ENCODE results near the gene ABLIM1. TPM values are rescaled to one million over a fixed set of nuclear protein-coding genes. Genes with fewer than 3 reads are reported as not detected.

Gene ABLIM1
- total and polyA plus RNA-seq, 2 experiments from 2014 or later: 21.9 to 45.1 TPM

DNA sequence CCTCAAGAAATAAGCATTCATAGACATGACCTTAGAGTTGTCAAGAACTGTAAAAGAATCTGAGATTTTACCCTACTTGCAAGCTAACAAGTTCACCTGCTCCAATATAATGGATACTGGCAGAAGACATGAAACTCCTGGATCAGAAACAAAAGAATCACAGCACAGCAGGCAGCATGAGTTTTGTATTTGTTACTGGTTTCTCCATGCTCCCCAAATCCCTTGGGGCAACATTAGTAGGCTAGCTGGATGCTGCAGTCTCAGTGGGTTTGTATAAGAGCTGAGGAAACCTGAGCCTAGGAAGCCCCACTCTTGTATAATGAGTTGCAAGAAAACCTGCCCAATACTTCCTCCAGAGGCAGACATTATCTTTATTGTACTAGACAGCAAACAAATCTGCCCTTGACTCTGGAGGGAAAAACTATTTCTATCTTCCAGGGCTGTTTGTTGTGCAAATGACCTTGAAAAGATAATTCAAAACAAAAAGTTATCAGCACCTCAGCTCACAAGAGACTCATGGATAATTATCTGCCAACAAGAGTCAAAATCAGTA is 64.8 kb downstream of the ABLIM1 start:
- H3K27ac Mint-ChIP-seq: no peak overlapping the region
- Histone ChIP-seq H3K79me2 (replicated peaks; ENCODE audit: insufficient read depth) (no peaks in the 10 kb centered on the region), H3K27ac (ENCODE audit: low read depth) (no peak overlapping the region), H3K4me2 (no peak overlapping the region), H3F3A (replicated peaks; ENCODE audit: low read depth) (no peaks in the 10 kb centered on the region), H3K4me1 (ENCODE audit: insufficient read depth) (no peaks in the 10 kb centered on the region), H3K4me3 (no peak overlapping the region), H3K36me3 (ENCODE audit: insufficient read depth) (no peaks in the 10 kb centered on the region), H4K20me1 (replicated peaks; ENCODE audit: insufficient read depth) (no peaks in the 10 kb centered on the region), H2AFZ (no peak overlapping the region), H3K9me2 (ENCODE audit: insufficient read depth) (peaks cover 7% of the 10 kb centered on the region; the same call in 1 of the 2 replicates), H3K27me3 (ENCODE audit: insufficient read depth) (no peaks in the 10 kb centered on the region)
- TF ChIP-seq, protein P1, sequence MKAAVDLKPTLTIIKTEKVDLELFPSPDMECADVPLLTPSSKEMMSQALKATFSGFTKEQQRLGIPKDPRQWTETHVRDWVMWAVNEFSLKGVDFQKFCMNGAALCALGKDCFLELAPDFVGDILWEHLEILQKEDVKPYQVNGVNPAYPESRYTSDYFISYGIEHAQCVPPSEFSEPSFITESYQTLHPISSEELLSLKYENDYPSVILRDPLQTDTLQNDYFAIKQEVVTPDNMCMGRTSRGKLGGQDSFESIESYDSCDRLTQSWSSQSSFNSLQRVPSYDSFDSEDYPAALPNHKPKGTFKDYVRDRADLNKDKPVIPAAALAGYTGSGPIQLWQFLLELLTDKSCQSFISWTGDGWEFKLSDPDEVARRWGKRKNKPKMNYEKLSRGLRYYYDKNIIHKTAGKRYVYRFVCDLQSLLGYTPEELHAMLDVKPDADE (IDR thresholded peaks at IDR 0.05): no peak
- no peak for TF ChIP-seq ZNF114 (CRISPR knock-in tag; IDR thresholded peaks at IDR 0.05)
- TF ChIP-seq JUNB (IDR thresholded peaks at IDR 0.05; ENCODE audit: unreplicated experiment): no peak
- no peak for TF ChIP-seq STAT1 (IDR thresholded peaks at IDR 0.05; ENCODE audit: unreplicated experiment)
- TF ChIP-seq, protein P2, sequence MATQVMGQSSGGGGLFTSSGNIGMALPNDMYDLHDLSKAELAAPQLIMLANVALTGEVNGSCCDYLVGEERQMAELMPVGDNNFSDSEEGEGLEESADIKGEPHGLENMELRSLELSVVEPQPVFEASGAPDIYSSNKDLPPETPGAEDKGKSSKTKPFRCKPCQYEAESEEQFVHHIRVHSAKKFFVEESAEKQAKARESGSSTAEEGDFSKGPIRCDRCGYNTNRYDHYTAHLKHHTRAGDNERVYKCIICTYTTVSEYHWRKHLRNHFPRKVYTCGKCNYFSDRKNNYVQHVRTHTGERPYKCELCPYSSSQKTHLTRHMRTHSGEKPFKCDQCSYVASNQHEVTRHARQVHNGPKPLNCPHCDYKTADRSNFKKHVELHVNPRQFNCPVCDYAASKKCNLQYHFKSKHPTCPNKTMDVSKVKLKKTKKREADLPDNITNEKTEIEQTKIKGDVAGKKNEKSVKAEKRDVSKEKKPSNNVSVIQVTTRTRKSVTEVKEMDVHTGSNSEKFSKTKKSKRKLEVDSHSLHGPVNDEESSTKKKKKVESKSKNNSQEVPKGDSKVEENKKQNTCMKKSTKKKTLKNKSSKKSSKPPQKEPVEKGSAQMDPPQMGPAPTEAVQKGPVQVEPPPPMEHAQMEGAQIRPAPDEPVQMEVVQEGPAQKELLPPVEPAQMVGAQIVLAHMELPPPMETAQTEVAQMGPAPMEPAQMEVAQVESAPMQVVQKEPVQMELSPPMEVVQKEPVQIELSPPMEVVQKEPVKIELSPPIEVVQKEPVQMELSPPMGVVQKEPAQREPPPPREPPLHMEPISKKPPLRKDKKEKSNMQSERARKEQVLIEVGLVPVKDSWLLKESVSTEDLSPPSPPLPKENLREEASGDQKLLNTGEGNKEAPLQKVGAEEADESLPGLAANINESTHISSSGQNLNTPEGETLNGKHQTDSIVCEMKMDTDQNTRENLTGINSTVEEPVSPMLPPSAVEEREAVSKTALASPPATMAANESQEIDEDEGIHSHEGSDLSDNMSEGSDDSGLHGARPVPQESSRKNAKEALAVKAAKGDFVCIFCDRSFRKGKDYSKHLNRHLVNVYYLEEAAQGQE (IDR thresholded peaks at IDR 0.05; ENCODE audit: unreplicated experiment): no peak
- no peak for TF ChIP-seq CREB1 (CRISPR knock-in tag; IDR thresholded peaks at IDR 0.05; ENCODE audit: low read depth)
- no peak for TF ChIP-seq NANOG (IDR thresholded peaks at IDR 0.05; ENCODE audit: borderline replicate concordance)
- no peak for TF ChIP-seq POLR2AphosphoS5 (IDR thresholded peaks at IDR 0.05; ENCODE audit: low read depth)
- no peak for TF ChIP-seq EZH2 (IDR thresholded peaks at IDR 0.05; ENCODE audit: low read depth, unreplicated experiment)
- ATAC-seq: no peak
- no peaks in the 10 kb centered on the region for H3K36me3 Mint-ChIP-seq (ENCODE audit: low read depth)
- H3K4me3 Mint-ChIP-seq: no peak overlapping the region
- peaks cover 3% of the 10 kb centered on the region for H3K27me3 Mint-ChIP-seq (ENCODE audit: insufficient read depth, low read depth, poor library complexity)
- H3K9me3 Mint-ChIP-seq: no peaks in the 10 kb centered on the region
- no peaks in the 10 kb centered on the region for H3K4me1 Mint-ChIP-seq
- DNase-seq (ENCODE audit: low spot score): no peak

- no peak overlapping the region for H3K4me2 ChIP-seq
- H2AFZ ChIP-seq: no peak overlapping the region
- no peak for DNase-seq (ENCODE audit: low spot score)
- no peak for ATAC-seq
- H3K9me2 ChIP-seq (ENCODE audit: insufficient read depth): peaks cover 7% of the 10 kb centered on the region; the same call in 1 of the 2 replicates
- no peaks in the 10 kb centered on the region for H3F3A ChIP-seq (replicated peaks; ENCODE audit: low read depth)
- Mint-ChIP-seq H3K9me3 (no peaks in the 10 kb centered on the region), H3K4me1 (no peaks in the 10 kb centered on the region), H3K27me3 (ENCODE audit: insufficient read depth, low read depth, poor library complexity) (no peaks in the 10 kb centered on the region), H3K27ac (no peak overlapping the region), H3K36me3 (ENCODE audit: low read depth) (no peaks in the 10 kb centered on the region), H3K4me3 (no peak overlapping the region)
- no peaks in the 10 kb centered on the region for H4K20me1 ChIP-seq (replicated peaks; ENCODE audit: insufficient read depth)
- no peak overlapping the region for H3K27ac ChIP-seq (ENCODE audit: low read depth)
- H3K4me1 ChIP-seq (ENCODE audit: insufficient read depth): no peaks in the 10 kb centered on the region
- H3K79me2 ChIP-seq (replicated peaks; ENCODE audit: insufficient read depth): no peaks in the 10 kb centered on the region
- no peaks in the 10 kb centered on the region for H3K27me3 ChIP-seq (ENCODE audit: insufficient read depth)
- H3K36me3 ChIP-seq (ENCODE audit: insufficient read depth): no peaks in the 10 kb centered on the region
- no peak overlapping the region for H3K4me3 ChIP-seq
- TF ChIP-seq EZH2phosphoT487 (IDR thresholded peaks at IDR 0.05; ENCODE audit: unreplicated experiment) (no peak), STAT1 (IDR thresholded peaks at IDR 0.05; ENCODE audit: unreplicated experiment) (no peak), JUNB (IDR thresholded peaks at IDR 0.05; ENCODE audit: unreplicated experiment) (no peak), CTCF (conservative IDR thresholded peaks at IDR 0.05; ENCODE audit: low read depth in 2 of 2) (no peak), ZNF331 (CRISPR knock-in tag; IDR thresholded peaks at IDR 0.05; ENCODE audit: low read depth) (no peak), EZH2 (IDR thresholded peaks at IDR 0.05; ENCODE audit: low read depth, unreplicated experiment) (no peak)
- TF ChIP-seq, protein P1 (IDR thresholded peaks at IDR 0.05): no peak
These were observed 67.1 kb downstream of the ABLIM1 start for GRCh38 chr10:114590993-114591392.
